Caco-2 (cell line): ENCODE results near the gene TMCC2. TPM values are rescaled to one million over a fixed set of nuclear protein-coding genes. Genes with fewer than 3 reads are reported as not detected.

ENCODE experiments used
- BruUV-seq: library from RNA; stranded (reverse); fragments of 400-500 nt; replicated peaks from 2 replicates; lab custom pipeline; 2021; lab: Mats Ljungman, UMichigan
- CTCF ChIA-PET: fragments of 300-600 bp; sonication (Branson Sonifier 250); formaldehyde crosslinking; loops from one replicate; lab custom pipeline; 2022; ENCODE audit warnings: antibody characterized with exemption; lab: Charles Lee
- POLR2A ChIA-PET: fragments of 300-600 bp; sonication (Branson Sonifier 250); formaldehyde crosslinking; loops from one replicate; lab custom pipeline; 2022; ENCODE audit warnings: antibody characterized with exemption; lab: Charles Lee
- DNase-seq, 2 experiments: peaks; one replicate each; pipeline versions ENCODE4 v3.0.0 to v3.0.0-alpha.2; 2020 to 2022
- H3K27me3 ChIP-seq: replicated peaks from 2 replicates; pipeline ENCODE4 v1.6.0; 2011; ENCODE audit warnings: low read length; ENCODE audit not compliant: control insufficient read depth, insufficient read depth
- H3K36me3 ChIP-seq: 2 replicates; pipeline ENCODE4 v1.5.1; 2011; ENCODE audit warnings: low read length; ENCODE audit not compliant: control insufficient read depth, insufficient read depth
- H3K4me1 ChIP-seq: fragments of 250-450 bp; sonication (Bioruptor Pico); 2 replicates; pipeline ENCODE4 v1.5.1; 2020; ENCODE audit warnings: mild to moderate bottlenecking
- H3K4me3 ChIP-seq: 2 replicates; pipeline ENCODE4 v1.5.1; 2011; ENCODE audit warnings: low read depth, mild to moderate bottlenecking, control low read depth, low read length
- H3K9me3 ChIP-seq: fragments of 250-450 bp; sonication (Bioruptor Pico); 2 replicates; pipeline ENCODE4 v1.5.1; 2020; ENCODE audit warnings: mild to moderate bottlenecking, moderate library complexity
- H3K27ac Mint-ChIP-seq: one replicate; pipeline ENCODE4 v1.8.0; 2022; ENCODE audit warnings: mixed read lengths; ENCODE audit not compliant: unreplicated experiment
- H3K27me3 Mint-ChIP-seq: one replicate; pipeline ENCODE4 v1.8.0; 2022; ENCODE audit warnings: mixed read lengths; ENCODE audit not compliant: insufficient read depth, unreplicated experiment
- H3K36me3 Mint-ChIP-seq: one replicate; pipeline ENCODE4 v1.8.0; 2022; ENCODE audit warnings: mild to moderate bottlenecking, mixed read lengths; ENCODE audit not compliant: insufficient read depth, unreplicated experiment
- H3K4me1 Mint-ChIP-seq: one replicate; pipeline ENCODE4 v1.8.0; 2022; ENCODE audit warnings: low read depth, mixed read lengths; ENCODE audit not compliant: unreplicated experiment
- H3K4me3 Mint-ChIP-seq: one replicate; pipeline ENCODE4 v1.8.0; 2022; ENCODE audit warnings: mild to moderate bottlenecking, moderate library complexity, mixed read lengths; ENCODE audit not compliant: unreplicated experiment
- H3K9me3 Mint-ChIP-seq: one replicate; pipeline ENCODE4 v1.8.0; 2022; ENCODE audit warnings: mixed read lengths; ENCODE audit not compliant: unreplicated experiment
- CTCF ChIP-seq, 2 experiments: fragments of 200-600 bp in 1 of 2; IDR thresholded peaks; 1 replicate in 1 of 2; 2 replicates in 1 of 2; pipeline versions ENCODE4 v1.5.1 to v1.8.0; 2011 to 2022; ENCODE audit warnings: antibody characterized with exemption in 1 of 2, control low read depth in 1 of 2, inconsistent platforms in 1 of 2, low read depth in 1 of 2, low read length in 1 of 2, mild to moderate bottlenecking in 1 of 2, moderate library complexity in 1 of 2; ENCODE audit not compliant: insufficient read depth in 1 of 2, severe bottlenecking in 1 of 2, unreplicated experiment in 1 of 2
- intact Hi-C: fragments of 100-400 bp; cut with micrococcal nuclease; formaldehyde crosslinking; loops from one replicate; pipeline ENCODE4 v1.10.0; 2022; ENCODE audit not compliant: unreplicated experiment
- total RNA-seq: library from RNA; stranded (reverse); gene quantifications from 2 replicates; pipeline ENCODE4 v1.2.3, GENCODE V29; 2022

The TMCC2 gene
- total RNA-seq, 1 experiment from 2014 or later, result 0.91 TPM

- Mint-ChIP-seq H3K9me3 (no peaks in the 10 kb centered on the region), H3K36me3 (no peaks in the 10 kb centered on the region), H3K27ac (no peak overlapping the region), H3K4me1 (no peaks in the 10 kb centered on the region), H3K27me3 (peaks cover 7% of the 10 kb centered on the region), H3K4me3 (no peak overlapping the region)
- BruUV-seq, result no TSS peak
- POLR2A ChIA-PET, result no interaction called here
- CTCF ChIA-PET, result no interaction called here
- no peaks in the 10 kb centered on the region for H3K4me1 ChIP-seq
- no peak for TF ChIP-seq CTCF (IDR thresholded peaks at IDR 0.05; ENCODE audit: insufficient read depth in 1 of 2, low read depth in 1 of 2, low read length in 1 of 2, severe bottlenecking in 1 of 2, unreplicated experiment in 1 of 2)
- H3K36me3 ChIP-seq, result no peaks in the 10 kb centered on the region
- no peaks in the 10 kb centered on the region for H3K9me3 ChIP-seq
- H3K4me3 ChIP-seq, result no peak overlapping the region
- intact Hi-C loops, result no loop called here
- no peaks in the 10 kb centered on the region for H3K27me3 ChIP-seq
- DNase-seq, result no peak
Measured at GRCh38 chr1:205240118-205240517, 12.4 kb downstream of the TMCC2 start.

GRCh38 chr1:205240569-205240968 is 12.8 kb downstream of the TMCC2 start:
- Histone ChIP-seq H3K27me3 (no peaks in the 10 kb centered on the region), H3K9me3 (no peaks in the 10 kb centered on the region), H3K36me3 (no peaks in the 10 kb centered on the region), H3K4me3 (no peak overlapping the region), H3K4me1 (no peaks in the 10 kb centered on the region)
- intact Hi-C loops, result no loop called here
- Mint-ChIP-seq H3K4me1 (no peaks in the 10 kb centered on the region), H3K4me3 (no peak overlapping the region), H3K36me3 (no peaks in the 10 kb centered on the region), H3K27me3 (peaks cover 7% of the 10 kb centered on the region), H3K9me3 (no peaks in the 10 kb centered on the region), H3K27ac (no peak overlapping the region)
- no peak for TF ChIP-seq CTCF (IDR thresholded peaks at IDR 0.05; ENCODE audit: insufficient read depth in 1 of 2, low read depth in 1 of 2, low read length in 1 of 2, severe bottlenecking in 1 of 2, unreplicated experiment in 1 of 2)
- no TSS peak for BruUV-seq
- POLR2A ChIA-PET, result no interaction called here
- no peak for DNase-seq
- CTCF ChIA-PET, result interaction anchor here (0.6 kb wide), 1 partner anchor 11 kb away, joined by 3 read pairs; no protein-coding TSS in a partner anchor

- Histone ChIP-seq H3K4me3 (no peak overlapping the region), H3K9me3 (no peaks in the 10 kb centered on the region), H3K27me3 (no peaks in the 10 kb centered on the region), H3K4me1 (no peaks in the 10 kb centered on the region), H3K36me3 (no peaks in the 10 kb centered on the region)
- intact Hi-C loops, result no loop called here
- no peaks in the 10 kb centered on the region for H3K9me3 Mint-ChIP-seq
- CTCF ChIA-PET, result interaction anchor here (0.6 kb wide), 1 partner anchor 12 kb away, joined by 3 read pairs; no protein-coding TSS in a partner anchor
- peaks cover 7% of the 10 kb centered on the region for H3K27me3 Mint-ChIP-seq
- no peaks in the 10 kb centered on the region for H3K4me1 Mint-ChIP-seq
- POLR2A ChIA-PET, result no interaction called here
- no peaks in the 10 kb centered on the region for H3K36me3 Mint-ChIP-seq
- BruUV-seq, result no TSS peak
- no peak for TF ChIP-seq CTCF (IDR thresholded peaks at IDR 0.05; ENCODE audit: insufficient read depth in 1 of 2, low read depth in 1 of 2, low read length in 1 of 2, severe bottlenecking in 1 of 2, unreplicated experiment in 1 of 2)
- H3K27ac Mint-ChIP-seq, result no peak overlapping the region
- DNase-seq, result no peak
- H3K4me3 Mint-ChIP-seq, result no peak overlapping the region
Measured at GRCh38 chr1:205241366-205242030, 13.8 kb downstream of the TMCC2 start.
